Activated T-cell treated with anti-CD3 and anti-CD28 coated beads for 48 hours (primary cell): ENCODE results near the gene OR6K2.

Experiments
- DNase-seq: peaks from one replicate; pipeline ENCODE4 v3.0.0-alpha.2; 2020; ENCODE audit warnings: low read depth

The OR6K2 gene

DNA sequence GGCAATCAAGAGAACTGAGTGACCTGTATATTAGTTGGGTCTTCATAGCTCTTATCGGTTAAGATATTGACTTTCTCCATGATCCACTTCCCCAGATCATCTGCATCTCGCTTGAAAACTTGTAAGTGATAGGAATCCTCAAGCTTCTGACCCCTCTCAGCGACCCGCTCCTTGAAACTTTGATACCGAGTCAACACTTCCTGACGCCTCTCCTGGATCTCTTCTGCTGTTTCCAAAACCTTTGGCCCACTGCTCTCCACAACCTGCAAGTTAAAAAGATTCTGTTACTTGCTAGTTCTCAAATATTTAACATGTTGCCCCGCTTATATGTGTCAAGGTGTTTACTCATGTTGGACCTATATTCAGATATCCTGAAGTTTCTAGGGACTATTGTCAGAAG, 15.4 kb downstream of the OR6K2 start:
- DNase-seq = no peak

DNA sequence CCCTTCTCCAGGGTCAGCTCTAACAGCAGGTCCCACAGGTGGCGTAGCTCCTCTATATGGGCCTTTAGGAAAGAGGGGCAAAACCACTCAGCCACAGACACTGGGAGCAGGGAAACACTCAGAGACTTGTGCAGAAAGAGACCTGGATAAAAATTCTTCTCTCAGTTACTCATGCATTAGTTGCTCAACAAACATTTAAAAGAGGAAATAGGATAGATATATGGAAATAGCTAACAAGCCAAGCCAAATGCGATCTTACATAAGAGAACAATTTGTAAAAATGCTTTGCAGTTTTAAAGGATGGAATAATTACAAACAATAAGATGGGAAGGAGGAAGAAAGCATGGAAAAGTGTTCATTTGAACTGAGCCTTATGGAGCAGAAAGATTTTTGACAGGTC, 18.8 kb downstream of the OR6K2 start:
- no peak for DNase-seq

DNA sequence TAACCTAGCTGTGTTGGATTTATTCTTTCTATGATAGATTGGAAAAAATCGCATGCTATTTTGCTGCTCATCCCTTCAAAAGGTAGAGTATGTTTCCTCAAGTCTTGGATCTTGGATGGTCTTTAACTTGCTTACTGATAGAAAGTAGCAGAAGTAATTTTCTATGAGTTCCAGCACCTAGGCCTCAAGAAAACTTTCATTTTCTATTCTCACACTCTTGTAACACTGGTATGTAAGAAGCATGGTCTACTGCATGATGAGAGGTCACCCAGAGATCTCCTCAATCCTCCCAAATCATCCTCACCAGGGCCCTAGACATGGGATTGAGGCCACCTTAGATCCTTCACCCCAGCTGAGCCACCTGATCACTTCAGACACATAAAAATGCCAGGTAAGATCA, 21.2 kb downstream of the OR6K2 start:
- DNase-seq = no peak

DNA sequence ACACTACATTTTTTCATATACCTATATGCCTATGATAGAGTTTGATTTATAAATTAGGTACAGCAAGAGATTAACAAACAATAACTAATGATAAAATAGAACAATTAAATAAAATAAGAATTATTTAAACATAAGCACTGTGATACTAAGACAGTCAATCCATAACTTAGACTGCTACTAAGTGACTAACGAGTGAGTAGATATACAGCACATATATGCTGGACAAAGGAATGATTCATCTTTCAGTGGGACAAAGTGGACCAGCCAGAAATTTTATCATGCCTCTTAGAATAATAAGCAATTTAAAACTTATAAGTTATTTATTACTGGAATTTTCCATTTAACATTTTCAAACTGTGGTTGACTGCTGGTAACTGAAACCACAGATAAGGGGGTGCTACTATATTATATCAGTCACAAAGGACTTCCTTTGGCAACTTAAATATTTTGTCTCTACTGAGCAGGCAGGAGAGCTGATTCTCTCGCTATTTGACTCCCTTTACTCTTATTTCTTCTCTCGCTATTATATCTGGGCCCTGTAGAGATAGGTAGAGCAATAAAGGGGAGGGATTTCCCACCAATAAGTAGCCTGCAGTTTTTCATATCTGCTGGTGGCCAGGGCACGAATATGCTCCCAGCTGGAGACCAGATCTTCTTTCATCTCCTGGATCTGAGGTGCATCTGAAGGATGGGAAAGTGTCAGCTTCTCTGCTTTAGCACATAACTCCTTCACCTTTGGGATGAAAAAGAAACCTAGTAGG, 24.7 kb downstream of the OR6K2 start:
- DNase-seq = no peak

DNA sequence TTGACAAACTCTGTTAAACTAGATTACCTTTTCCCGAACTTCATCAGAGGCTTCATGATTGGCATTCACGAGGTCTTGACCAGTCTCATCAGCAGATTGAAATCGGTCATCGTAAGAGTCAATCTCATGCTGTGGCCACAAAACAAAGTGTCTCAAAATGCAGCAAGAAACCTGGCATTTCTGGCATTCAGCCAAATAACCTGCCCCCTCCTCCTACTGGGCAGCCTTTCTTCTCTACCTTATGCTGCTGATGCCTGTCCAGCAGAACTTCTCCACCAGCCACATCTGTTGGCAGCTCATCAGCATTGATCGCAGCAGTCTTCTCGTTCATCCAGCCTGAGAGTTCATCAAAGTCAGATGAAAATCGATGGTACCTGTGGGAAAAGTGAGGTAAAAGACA, 26.1 kb downstream of the OR6K2 start:
- no peak for DNase-seq

DNA sequence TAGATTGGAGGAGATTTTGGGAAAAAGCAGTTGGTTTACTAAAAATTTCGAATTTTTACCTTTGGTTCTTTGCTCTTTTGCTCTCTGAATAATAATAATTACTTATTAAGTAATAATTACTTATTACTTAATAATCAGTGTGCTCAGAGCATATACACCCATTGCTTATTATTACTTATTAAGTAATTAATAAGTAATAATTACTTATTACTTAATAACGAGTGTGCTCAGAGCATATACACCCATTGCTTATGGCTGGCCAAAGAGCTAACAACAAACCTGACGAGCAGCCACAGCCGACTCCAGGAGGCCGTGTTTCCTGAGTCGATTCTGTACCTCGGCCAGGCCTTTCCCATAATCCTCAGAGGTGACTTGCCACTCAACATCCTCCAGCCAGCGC, 34.4 kb downstream of the OR6K2 start:
- no peak for DNase-seq

DNA sequence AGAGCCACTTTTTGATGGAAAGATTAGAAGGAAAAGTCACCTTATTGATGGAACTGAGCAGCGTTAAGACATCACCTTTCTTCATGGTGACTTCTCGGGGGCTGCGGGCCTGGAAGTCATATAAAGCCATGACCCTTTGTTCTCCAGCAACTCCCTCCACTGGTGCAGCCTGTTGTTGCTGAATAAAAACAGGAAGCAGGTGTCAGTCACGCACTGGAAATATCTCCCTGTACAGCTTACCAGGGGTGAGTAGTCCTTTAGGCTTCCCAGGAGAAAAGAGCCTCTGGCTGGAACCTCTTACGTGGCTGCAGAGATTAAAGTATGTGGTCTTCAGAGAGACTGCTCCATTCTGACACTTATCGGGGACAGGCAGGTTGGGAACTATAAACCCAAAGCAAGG, 45.9 kb downstream of the OR6K2 start:
- no peak for DNase-seq

DNA sequence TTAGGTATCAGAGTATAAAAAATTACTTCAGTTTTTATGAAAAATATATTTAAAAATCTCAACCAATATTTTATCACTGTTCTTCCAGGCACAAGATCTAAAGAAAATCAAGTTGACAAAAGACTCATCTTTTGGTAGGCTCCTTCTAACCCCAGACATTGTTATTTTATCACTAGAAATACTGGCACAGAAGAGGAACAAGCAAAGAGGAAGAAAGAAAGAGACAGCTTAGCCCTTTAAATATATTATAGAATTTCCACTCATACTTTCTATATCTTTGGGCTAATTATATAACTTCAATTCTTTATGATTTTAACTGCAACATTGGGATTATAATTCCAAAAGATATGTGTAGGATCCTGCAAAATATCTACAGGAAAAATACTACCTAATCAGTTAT, 46.4 kb downstream of the OR6K2 start:
- no peak for DNase-seq

DNA sequence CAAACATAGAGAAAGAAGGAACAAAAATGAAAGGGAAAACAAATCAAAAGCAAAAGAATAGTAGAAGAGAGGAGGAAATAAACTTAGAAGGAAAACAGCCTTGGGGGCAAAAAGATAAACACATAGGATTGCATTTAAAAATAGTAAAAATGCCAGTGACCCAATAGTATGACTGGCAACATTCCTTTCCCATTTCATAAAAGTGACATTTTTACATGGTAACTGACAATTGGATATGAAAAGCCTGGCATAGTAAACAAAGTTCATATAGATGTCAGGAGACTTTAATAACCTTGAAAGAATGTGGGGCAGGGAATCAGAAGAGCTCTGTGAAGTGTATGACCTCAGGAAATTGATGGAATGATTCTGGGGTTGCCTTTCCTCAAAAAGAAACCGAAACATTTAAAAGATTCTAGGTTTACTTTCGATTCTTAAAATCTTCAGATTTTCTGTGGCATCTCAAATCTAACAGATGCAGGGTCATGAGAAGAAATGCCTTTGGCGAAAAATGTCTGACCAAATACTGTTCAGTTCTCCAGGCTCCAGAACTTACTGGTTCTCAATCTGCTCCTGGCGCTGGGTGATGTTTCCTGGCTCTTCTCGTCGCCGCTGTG, 47.6 kb downstream of the OR6K2 start:
- DNase-seq = no peak
